ENCODE data around the gene TAGAP. TPM values are rescaled to one million over a fixed set of nuclear protein-coding genes. Genes with fewer than 3 reads are reported as not detected.
"Not testable (repeated sequence)": the region's sequence is repeated elsewhere in the genome, so short reads cannot be mapped to it uniquely, and the experiment has no call there.

TAGAP gene
- total RNA-seq, 6 donors from 2014 or later, result 7.8 to 19.3 (median 8.8) TPM

- H3K9me3 ChIP-seq, result no peaks in the 10 kb centered on the region
- ATAC-seq (ENCODE audit: low FRiP score in 2 of 2) (peak; percentile 47 to 73), DNase-seq (peak in 1 of 2 donors; percentile 45)
- no peak overlapping the region for H3K4me3 ChIP-seq
- H3K27me3 ChIP-seq, result no peaks in the 10 kb centered on the region
- peak overlapping the region; percentile 71 to 76 (median 74) for H3K27ac ChIP-seq
- WGBS, 2 donors, result 59 to 68% methylated on average over 8 of the region's 8 CpGs
- H3K36me3 ChIP-seq, result peaks cover 0 to 20% (median 5%) of the 10 kb centered on the region in 4 donors
- peaks cover 3 to 18% (median 13%) of the 10 kb centered on the region in 4 donors for H3K4me1 ChIP-seq
- TF ChIP-seq POLR2A (IDR thresholded peaks at IDR 0.05) (peak in 1 of 4 donors; percentile 18), EP300 (IDR thresholded peaks at IDR 0.05) (no peak), POLR2AphosphoS5 (IDR thresholded peaks at IDR 0.05) (peak in 1 of 2 donors; percentile 73)
These were observed 5.6 kb downstream of the TAGAP start for GRCh38 chr6:159038914-159039884.

GRCh38 chr6:159038318-159038717, 6.5 kb downstream of the TAGAP start:
- 75 to 85% methylated on average over 12 of the region's 12 CpGs for WGBS, 2 donors
- not testable (repeated sequence) for H3K9me3 ChIP-seq; H3K27me3 ChIP-seq; ATAC-seq (ENCODE audit: low FRiP score in 2 of 2); H3K4me3 ChIP-seq
- Histone ChIP-seq H3K4me1 (peaks cover 3 to 18% (median 13%) of the 10 kb centered on the region in 4 donors), H3K36me3 (peaks cover 0 to 20% (median 5%) of the 10 kb centered on the region in 4 donors), H3K27ac (peak overlapping the region; percentile 71 to 76 (median 74))
- DNase-seq, result peak in 1 of 2 donors; percentile 26

DNA sequence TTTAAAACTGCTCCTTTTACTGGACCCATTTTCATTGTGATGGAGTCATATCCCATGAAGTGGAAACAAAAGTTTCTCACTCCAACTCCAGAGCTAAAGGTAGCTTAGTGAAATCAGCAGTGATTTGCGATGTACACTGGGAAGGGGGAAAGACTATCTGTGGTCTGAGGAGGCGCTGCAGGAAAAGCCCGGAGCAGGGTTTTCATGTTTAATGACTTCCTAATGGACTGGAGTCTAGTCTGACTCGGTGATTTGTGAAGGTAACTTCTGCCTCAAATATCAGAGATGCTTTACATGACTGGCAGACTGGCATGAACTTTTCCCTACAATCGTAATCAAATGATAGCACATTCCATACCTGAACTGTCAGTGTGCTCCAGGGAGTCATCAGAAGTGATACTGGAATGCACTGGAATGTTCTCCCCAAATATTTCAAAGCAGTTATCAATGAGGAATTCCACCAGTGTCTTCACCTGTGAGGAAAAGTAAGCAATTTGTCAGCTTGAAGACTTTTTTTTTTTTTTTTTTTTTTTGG, 7.0 kb downstream of the TAGAP start:
- Histone ChIP-seq H3K4me3 (no peak overlapping the region), H3K4me1 (peaks cover 1 to 18% (median 9%) of the 10 kb centered on the region in 4 donors), H3K27me3 (no peaks in the 10 kb centered on the region), H3K9me3 (no peaks in the 10 kb centered on the region), H3K36me3 (peaks cover 0 to 20% (median 5%) of the 10 kb centered on the region in 4 donors), H3K27ac (peak overlapping the region in 2 of 4 donors; percentile 6 to 71)
- 61 to 65% methylated on average over 5 of the region's 5 CpGs for WGBS, 2 donors
- DNase-seq (no peak), ATAC-seq (ENCODE audit: low FRiP score in 2 of 2) (no peak)
- TF ChIP-seq POLR2AphosphoS5 (IDR thresholded peaks at IDR 0.05), result no peak
- TF ChIP-seq, protein P1, sequence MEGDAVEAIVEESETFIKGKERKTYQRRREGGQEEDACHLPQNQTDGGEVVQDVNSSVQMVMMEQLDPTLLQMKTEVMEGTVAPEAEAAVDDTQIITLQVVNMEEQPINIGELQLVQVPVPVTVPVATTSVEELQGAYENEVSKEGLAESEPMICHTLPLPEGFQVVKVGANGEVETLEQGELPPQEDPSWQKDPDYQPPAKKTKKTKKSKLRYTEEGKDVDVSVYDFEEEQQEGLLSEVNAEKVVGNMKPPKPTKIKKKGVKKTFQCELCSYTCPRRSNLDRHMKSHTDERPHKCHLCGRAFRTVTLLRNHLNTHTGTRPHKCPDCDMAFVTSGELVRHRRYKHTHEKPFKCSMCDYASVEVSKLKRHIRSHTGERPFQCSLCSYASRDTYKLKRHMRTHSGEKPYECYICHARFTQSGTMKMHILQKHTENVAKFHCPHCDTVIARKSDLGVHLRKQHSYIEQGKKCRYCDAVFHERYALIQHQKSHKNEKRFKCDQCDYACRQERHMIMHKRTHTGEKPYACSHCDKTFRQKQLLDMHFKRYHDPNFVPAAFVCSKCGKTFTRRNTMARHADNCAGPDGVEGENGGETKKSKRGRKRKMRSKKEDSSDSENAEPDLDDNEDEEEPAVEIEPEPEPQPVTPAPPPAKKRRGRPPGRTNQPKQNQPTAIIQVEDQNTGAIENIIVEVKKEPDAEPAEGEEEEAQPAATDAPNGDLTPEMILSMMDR (IDR thresholded peaks at IDR 0.05), result no peak

GRCh38 chr6:159036673-159037072, 8.1 kb downstream of the TAGAP start:
- TF ChIP-seq EP300 (IDR thresholded peaks at IDR 0.05) (no peak), POLR2AphosphoS5 (IDR thresholded peaks at IDR 0.05) (no peak)
- 86 to 87% methylated on average over 6 to 11 of the region's 14 CpGs for WGBS, 2 donors
- peak in 1 of 2 donors; percentile 52 for DNase-seq
- no peaks in the 10 kb centered on the region for H3K27me3 ChIP-seq
- no peak for ATAC-seq (ENCODE audit: low FRiP score in 2 of 2)
- H3K9me3 ChIP-seq, result no peaks in the 10 kb centered on the region
- no peak overlapping the region for H3K27ac ChIP-seq
- peaks cover 0 to 20% (median 5%) of the 10 kb centered on the region in 4 donors for H3K36me3 ChIP-seq
- peaks cover 0 to 13% (median under 1%) of the 10 kb centered on the region in 4 donors for H3K4me1 ChIP-seq
- H3K4me3 ChIP-seq, result no peak overlapping the region

- no peak overlapping the region for H3K27ac ChIP-seq
- TF ChIP-seq EP300 (IDR thresholded peaks at IDR 0.05) (no peak), POLR2A (IDR thresholded peaks at IDR 0.05) (no peak), POLR2AphosphoS5 (IDR thresholded peaks at IDR 0.05) (no peak)
- TF ChIP-seq, protein P1 (IDR thresholded peaks at IDR 0.05), result no peak
- ATAC-seq (ENCODE audit: low FRiP score in 2 of 2) (peak in 1 of 2 donors; percentile 65), DNase-seq (peak in 1 of 2 donors; percentile 50)
- H3K27me3 ChIP-seq, result no peaks in the 10 kb centered on the region
- 90 to 94% methylated on average over 9 to 17 of the region's 17 CpGs for WGBS, 2 donors
- peaks cover 0 to 6% (median 0%) of the 10 kb centered on the region in 4 donors for H3K4me1 ChIP-seq
- peaks cover 0 to 20% (median 5%) of the 10 kb centered on the region in 4 donors for H3K36me3 ChIP-seq
- H3K9me3 ChIP-seq, result no peaks in the 10 kb centered on the region
- no peak overlapping the region for H3K4me3 ChIP-seq
These were observed 8.9 kb downstream of the TAGAP start for GRCh38 chr6:159035891-159036290.
